Dedifferentiated amniotic fluid mesenchymal stem cell (primary cell): ENCODE data around the gene CPEB4.

Experiments used
- DNase-seq: peaks from one replicate; pipeline ENCODE4 v3.0.0-alpha.2; 2016; ENCODE audit errors: extremely low spot score

The CPEB4 gene

DNA sequence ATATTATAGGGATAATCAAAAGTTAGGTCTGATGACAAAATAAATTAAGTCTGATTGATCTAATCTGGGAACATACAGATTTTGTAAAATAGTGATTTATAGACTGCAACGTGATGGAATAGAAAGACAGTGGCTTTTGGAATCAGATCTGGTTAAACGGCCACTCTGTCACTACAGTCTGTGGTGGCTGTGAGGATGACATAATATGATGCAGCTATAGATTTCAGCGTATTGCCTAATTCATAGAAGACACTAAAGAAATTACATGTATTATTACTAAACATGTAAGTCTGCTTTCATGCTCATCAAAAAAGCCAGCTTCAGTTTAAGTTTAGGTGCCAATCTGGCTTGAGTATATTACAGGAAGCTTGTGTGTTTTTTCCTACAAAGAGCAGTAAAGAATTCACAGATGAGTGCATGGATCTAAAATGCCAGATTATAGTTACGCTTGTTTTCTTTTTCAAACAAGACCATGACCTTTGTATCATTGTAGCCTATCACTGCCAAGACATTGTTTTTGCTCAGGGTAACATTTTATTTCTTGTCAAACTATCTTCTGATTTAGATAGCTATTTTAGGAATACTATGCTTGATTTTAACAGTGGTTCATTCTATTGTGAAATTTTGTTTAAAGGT lies 25.7 kb downstream of the CPEB4 start:
- DNase-seq, result no peak

DNA sequence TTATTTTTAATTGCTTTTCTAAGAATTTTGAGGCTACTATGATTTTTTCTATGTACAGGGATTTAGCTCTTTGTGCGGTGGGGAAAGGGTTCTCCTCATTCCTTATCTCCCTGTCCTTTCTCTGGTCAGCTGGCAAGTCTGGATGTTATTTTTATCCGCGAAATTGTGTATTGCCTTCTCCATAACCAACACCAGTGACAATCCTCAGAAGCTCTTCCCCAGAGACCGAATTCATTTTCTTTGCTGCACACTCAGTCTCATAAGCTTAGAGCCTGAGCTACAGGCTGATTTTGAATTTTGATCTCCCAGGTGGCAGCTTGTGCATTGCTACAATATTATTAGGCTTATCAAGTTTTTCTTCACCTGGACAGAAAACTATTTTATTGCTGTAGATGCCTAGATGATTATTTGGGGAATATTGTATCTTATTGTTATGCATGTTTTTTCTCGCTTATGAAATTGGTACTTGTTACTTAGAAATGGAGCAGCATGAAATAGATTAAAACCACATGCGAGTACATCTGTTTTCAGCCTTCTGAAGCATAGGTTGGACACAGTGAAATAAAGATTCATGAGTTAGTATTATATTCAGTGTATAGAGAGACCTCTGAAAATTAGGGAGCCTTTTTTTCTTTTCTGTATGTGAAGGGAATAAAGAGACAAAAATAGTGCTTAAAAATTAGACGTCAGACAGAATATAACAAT lies 27.3 kb downstream of the CPEB4 start:
- DNase-seq, result no peak

- no peak for DNase-seq
Measured at GRCh38 chr5:173916233-173916632, 28.1 kb downstream of the CPEB4 start.

- DNase-seq, result peak; percentile 62
Measured at GRCh38 chr5:173917788-173918786, 29.9 kb downstream of the CPEB4 start.

DNA sequence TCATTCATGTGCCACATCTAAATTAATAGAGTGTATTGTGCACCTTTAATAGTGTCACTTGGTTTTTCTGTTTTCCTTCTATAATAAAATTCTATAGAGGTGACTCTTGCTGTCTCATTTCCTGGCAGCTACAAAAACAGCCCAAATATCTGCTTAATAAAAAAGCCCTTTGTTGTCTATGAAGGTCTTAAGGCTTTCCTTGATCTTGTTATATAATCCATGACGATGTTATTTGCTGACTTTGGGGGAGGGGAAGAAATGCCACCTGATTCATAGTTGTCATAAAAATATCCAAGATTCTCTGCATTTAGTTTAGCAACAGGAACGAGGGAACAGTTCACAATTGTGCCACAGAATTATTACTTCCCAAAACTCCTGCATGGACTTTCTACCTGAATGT lies 31.3 kb downstream of the CPEB4 start:
- no peak for DNase-seq

GRCh38 chr5:173920024-173920753 lies 32.0 kb downstream of the CPEB4 start:
- no peak for DNase-seq

DNA sequence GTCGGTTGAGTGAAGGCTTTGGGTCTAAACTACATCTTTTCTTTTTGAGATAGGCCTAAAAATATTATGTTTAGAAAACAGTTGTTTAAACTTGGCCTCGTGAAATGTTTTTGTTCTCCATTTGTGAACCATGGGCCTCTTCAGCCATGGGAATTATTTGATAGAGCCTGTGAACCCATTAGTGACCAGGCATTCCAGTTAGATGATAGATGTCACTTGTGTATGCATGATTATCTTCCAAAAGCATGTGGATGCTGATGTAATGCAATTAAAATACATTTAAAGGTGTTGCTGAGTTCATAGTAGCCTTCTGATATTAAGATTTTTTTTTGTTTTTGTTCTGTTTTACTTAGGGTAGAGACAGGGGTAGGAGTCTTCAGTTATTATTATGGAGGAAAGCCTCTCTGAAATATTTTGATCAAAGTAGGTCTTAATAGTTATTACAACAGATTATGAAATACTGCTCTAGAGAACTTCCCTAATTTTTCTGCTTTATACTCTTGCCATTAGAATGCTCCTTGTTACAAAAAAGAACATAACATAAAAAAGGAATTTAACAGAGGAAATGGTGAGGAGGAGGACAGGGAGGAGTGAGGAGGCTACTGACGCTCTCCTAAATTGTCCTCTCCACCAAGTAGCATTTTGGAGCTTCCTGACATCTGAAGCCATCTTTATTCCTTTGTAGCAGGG lies 32.9 kb downstream of the CPEB4 start:
- DNase-seq, result no peak

GRCh38 chr5:173922527-173922926 lies 34.4 kb downstream of the CPEB4 start:
- no peak for DNase-seq

DNA sequence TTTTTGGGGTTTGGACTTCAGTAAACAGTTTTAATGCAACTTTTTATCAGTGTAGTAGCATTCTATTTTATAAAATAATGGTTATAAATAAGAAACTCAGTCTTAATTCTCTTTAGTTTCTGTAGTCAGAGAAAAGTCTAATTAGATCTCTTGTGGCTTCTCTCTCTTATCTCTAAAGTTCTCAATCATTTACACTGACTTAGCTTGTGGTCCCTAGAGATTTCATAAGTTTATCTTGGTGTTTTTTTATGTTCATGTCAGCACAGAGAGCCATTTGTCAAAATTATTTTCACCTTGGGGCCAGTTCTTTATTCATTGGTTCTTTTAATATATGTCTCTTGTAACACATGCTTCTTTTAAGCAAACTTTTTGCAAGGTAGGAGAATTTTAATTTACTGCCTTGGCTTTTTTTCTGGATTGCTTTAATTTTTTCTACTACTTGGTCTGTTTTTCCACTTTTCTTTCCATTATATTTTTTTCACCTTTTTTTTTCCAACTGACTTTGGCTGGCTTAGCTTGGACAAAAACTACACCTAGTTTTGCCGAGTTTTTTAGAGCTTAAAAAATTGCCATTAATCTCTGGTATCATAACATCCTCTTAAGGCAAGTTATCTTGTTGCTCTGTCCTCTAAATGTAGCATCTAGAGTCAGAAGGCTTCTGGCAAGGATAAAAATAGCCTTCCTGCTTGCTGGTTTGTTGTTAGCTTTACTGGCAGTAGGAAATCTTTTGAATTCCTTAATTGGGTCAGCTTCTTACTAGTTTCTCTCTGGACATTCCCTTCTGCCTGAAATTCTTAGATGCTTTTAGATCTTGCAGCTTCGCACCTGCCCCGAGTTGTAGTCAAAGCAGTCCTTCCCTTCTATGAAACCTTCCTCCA lies 35.3 kb downstream of the CPEB4 start:
- DNase-seq, result peak; percentile 34

DNA sequence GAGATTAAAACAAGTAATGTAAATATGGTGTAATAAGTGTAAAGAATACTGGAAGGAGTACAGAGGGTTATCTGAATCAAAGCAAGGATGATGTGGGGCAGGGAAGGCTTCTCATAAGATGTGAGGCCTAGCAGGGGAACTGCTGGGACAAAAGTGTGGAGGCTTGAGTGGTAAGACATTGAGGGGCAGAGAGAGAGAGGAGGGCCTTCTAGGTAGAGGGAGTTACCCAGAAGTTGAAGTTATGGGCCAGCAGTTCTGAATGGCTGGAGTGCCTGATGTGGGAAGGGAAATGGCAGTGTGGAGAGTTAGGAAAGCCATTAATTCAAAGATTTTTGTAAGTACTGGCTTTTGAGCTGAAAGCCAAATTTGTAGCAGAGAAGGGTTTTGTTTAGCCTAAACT lies 36.8 kb downstream of the CPEB4 start:
- no peak for DNase-seq

GRCh38 chr5:173925449-173926071 lies 37.4 kb downstream of the CPEB4 start:
- peak; percentile 42 for DNase-seq

GRCh38 chr5:173926359-173926758 lies 38.2 kb downstream of the CPEB4 start:
- no peak for DNase-seq

- DNase-seq, result no peak
Measured at GRCh38 chr5:173928871-173929574, 40.9 kb downstream of the CPEB4 start.

DNA sequence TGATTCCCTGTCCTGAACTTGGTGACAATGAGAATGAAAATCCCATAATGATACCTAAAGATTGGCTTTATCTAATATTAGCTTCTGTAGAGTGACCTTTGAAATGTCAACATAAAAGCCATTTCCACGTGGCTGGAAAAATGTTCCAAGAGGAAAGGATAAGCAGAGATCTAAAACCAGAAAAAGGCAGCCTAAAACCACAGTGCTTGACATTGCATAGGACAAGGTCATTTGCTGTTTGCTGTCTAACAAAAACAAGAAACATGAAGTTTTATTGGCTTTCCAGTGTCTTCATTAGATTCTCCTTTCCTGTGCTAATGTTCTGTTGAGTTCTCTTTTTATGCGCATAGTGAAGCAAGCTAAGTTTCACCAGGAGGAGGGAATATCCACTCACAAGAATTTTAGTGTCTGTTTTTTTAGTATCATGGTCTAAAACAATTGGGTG lies 44.6 kb downstream of the CPEB4 start:
- no peak for DNase-seq

GRCh38 chr5:173933901-173934300 lies 45.8 kb downstream of the CPEB4 start:
- DNase-seq, result no peak

DNA sequence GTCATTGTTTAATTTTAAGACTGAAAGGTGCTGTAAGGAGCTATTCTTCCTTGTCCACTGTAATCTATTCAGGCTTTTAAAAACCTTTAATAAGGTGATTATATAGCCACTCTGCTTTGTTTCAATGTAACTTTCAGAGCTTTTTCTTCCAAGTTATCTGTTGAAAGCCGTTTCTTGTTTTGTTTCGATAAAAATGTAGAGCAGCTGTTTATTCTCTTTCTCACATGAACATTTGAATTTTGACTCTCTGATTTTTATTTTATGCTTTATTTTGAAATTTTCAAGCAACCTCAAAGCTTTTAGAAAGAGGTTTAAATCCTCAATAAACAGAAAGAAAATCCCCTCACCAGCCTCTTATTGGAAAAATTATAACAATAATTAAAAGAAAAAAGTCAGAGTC lies 47.2 kb downstream of the CPEB4 start:
- no peak for DNase-seq

- DNase-seq, result no peak
Measured at GRCh38 chr5:173940269-173940668, 52.1 kb downstream of the CPEB4 start.

DNA sequence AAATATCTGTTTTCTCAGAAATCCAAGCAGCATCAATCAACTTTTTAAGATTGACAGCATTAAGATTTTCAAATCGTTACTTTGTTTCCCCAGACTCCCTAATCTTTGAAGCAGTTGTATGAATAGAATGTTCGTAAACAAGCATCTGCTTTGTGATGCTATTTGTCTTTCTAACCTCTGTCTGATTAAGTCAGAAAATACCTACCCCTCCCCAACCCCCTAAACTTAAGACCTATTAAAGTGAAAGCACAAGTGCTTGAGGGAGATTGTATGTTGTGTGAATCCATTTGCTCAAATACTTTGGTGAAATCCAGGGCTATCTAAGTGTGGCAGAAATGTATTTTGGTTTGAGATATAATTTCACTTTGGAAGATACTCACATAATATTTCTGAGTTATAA lies 53.0 kb downstream of the CPEB4 start:
- no peak for DNase-seq
